ENCODE measurements around the gene DDX60. TPM values are rescaled to one million over a fixed set of nuclear protein-coding genes. Genes with fewer than 3 reads are reported as not detected.
"Not testable (repeated sequence)": the region's sequence is repeated elsewhere in the genome, so short reads cannot be mapped to it uniquely, and the experiment has no call there.

DDX60 gene
- total and polyA plus RNA-seq, 10 of the 15 experiments (the other 5 are each of a cell fraction or from before 2014, with no cell fraction given), result 2.7 to 28.4 (median 6.3) TPM

DNA sequence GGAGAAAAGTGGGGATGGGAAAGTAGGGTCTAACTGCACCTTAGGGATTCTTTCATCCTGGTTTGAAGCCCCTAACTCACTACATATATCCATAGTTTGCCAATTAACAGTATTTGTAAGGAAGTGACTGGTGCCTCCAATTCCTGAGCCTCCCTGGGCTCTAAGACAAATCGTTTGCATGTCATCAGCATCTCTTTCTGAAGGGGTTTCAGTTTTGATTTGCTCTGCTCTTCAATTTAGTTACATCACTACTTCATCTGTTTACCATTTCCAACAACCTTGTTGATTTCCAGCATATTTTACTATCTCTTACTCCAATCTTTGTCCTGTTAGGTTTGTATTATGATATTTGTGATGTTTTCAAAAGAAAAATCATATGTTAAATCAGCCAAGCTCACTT, 15.5 kb upstream of the DDX60 start:
- no peak overlapping the region for H3K9ac ChIP-seq (ENCODE audit: control insufficient read depth, insufficient read depth, low read length)
- H3K4me2 ChIP-seq (ENCODE audit: control insufficient read depth, insufficient read depth), result no peak overlapping the region
- POLR2A ChIA-PET, result no interaction called here
- 21% methylated on average over 1 of the region's 1 CpG for WGBS (ENCODE audit: insufficient coverage, insufficient replicate concordance, low lambda C conversion rate, missing lambda C conversion rate)
- CTCF ChIA-PET, result no interaction called here
- H3K4me1 ChIP-seq (ENCODE audit: control insufficient read depth, insufficient read depth, low read length), result no peaks in the 10 kb centered on the region
- ATAC-seq, result no peak
- intact Hi-C loops (cut with micrococcal nuclease; ENCODE audit: unreplicated experiment), result no loop called here
- SMC1A ChIA-PET (ENCODE audit: uncharacterized antibody, unreplicated experiment), result no interaction called here
- no peaks in the 10 kb centered on the region for H4K20me1 ChIP-seq (ENCODE audit: control insufficient read depth, insufficient read depth)
- BruUV-seq (replicated peaks), result no TSS peak
- H3K36me3 ChIP-seq (ENCODE audit: control insufficient read depth in 2 of 2, insufficient read depth in 2 of 2, low read length in 1 of 2), result no peaks in the 10 kb centered on the region
- RAD21 ChIA-PET (ENCODE audit: unreplicated experiment), result no interaction called here
- no peak overlapping the region for H3K4me3 ChIP-seq
- H3K27ac ChIP-seq (ENCODE audit: control insufficient read depth, insufficient read depth), result no peak overlapping the region
- TF ChIP-seq, protein P1, sequence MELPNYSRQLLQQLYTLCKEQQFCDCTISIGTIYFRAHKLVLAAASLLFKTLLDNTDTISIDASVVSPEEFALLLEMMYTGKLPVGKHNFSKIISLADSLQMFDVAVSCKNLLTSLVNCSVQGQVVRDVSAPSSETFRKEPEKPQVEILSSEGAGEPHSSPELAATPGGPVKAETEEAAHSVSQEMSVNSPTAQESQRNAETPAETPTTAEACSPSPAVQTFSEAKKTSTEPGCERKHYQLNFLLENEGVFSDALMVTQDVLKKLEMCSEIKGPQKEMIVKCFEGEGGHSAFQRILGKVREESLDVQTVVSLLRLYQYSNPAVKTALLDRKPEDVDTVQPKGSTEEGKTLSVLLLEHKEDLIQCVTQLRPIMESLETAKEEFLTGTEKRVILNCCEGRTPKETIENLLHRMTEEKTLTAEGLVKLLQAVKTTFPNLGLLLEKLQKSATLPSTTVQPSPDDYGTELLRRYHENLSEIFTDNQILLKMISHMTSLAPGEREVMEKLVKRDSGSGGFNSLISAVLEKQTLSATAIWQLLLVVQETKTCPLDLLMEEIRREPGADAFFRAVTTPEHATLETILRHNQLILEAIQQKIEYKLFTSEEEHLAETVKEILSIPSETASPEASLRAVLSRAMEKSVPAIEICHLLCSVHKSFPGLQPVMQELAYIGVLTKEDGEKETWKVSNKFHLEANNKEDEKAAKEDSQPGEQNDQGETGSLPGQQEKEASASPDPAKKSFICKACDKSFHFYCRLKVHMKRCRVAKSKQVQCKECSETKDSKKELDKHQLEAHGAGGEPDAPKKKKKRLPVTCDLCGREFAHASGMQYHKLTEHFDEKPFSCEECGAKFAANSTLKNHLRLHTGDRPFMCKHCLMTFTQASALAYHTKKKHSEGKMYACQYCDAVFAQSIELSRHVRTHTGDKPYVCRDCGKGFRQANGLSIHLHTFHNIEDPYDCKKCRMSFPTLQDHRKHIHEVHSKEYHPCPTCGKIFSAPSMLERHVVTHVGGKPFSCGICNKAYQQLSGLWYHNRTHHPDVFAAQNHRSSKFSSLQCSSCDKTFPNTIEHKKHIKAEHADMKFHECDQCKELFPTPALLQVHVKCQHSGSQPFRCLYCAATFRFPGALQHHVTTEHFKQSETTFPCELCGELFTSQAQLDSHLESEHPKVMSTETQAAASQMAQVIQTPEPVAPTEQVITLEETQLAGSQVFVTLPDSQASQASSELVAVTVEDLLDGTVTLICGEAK (IDR thresholded peaks at IDR 0.05; ENCODE audit: borderline replicate concordance), result no peak
- TF ChIP-seq, protein P2, sequence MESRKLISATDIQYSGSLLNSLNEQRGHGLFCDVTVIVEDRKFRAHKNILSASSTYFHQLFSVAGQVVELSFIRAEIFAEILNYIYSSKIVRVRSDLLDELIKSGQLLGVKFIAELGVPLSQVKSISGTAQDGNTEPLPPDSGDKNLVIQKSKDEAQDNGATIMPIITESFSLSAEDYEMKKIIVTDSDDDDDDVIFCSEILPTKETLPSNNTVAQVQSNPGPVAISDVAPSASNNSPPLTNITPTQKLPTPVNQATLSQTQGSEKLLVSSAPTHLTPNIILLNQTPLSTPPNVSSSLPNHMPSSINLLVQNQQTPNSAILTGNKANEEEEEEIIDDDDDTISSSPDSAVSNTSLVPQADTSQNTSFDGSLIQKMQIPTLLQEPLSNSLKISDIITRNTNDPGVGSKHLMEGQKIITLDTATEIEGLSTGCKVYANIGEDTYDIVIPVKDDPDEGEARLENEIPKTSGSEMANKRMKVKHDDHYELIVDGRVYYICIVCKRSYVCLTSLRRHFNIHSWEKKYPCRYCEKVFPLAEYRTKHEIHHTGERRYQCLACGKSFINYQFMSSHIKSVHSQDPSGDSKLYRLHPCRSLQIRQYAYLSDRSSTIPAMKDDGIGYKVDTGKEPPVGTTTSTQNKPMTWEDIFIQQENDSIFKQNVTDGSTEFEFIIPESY (IDR thresholded peaks at IDR 0.05), result no peak
- TF ChIP-seq SRF (IDR thresholded peaks at IDR 0.05; ENCODE audit: low read depth in 2 of 2, low read length in 2 of 2) (no peak), PAX8 (IDR thresholded peaks at IDR 0.05) (no peak), NRF1 (conservative IDR thresholded peaks at IDR 0.05; ENCODE audit: low read depth, low read length) (no peak)
- TF ChIP-seq, protein P3, sequence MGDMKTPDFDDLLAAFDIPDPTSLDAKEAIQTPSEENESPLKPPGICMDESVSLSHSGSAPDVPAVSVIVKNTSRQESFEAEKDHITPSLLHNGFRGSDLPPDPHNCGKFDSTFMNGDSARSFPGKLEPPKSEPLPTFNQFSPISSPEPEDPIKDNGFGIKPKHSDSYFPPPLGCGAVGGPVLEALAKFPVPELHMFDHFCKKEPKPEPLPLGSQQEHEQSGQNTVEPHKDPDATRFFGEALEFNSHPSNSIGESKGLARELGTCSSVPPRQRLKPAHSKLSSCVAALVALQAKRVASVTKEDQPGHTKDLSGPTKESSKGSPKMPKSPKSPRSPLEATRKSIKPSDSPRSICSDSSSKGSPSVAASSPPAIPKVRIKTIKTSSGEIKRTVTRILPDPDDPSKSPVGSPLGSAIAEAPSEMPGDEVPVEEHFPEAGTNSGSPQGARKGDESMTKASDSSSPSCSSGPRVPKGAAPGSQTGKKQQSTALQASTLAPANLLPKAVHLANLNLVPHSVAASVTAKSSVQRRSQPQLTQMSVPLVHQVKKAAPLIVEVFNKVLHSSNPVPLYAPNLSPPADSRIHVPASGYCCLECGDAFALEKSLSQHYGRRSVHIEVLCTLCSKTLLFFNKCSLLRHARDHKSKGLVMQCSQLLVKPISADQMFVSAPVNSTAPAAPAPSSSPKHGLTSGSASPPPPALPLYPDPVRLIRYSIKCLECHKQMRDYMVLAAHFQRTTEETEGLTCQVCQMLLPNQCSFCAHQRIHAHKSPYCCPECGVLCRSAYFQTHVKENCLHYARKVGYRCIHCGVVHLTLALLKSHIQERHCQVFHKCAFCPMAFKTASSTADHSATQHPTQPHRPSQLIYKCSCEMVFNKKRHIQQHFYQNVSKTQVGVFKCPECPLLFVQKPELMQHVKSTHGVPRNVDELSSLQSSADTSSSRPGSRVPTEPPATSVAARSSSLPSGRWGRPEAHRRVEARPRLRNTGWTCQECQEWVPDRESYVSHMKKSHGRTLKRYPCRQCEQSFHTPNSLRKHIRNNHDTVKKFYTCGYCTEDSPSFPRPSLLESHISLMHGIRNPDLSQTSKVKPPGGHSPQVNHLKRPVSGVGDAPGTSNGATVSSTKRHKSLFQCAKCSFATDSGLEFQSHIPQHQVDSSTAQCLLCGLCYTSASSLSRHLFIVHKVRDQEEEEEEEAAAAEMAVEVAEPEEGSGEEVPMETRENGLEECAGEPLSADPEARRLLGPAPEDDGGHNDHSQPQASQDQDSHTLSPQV (IDR thresholded peaks at IDR 0.05), result no peak
- FAIRE-seq, result no peak
- no peak for DNase-seq (ENCODE audit: low read depth, low spot score)
- H3K27me3 ChIP-seq (replicated peaks in 1 of 2; ENCODE audit: control insufficient read depth in 2 of 2, insufficient read depth in 2 of 2, low read length in 1 of 2), result no peaks in the 10 kb centered on the region
- H3K79me2 ChIP-seq (ENCODE audit: control insufficient read depth, insufficient read depth, low read length), result no peaks in the 10 kb centered on the region
- no peak overlapping the region for H2AFZ ChIP-seq (ENCODE audit: control insufficient read depth, low read depth, low read length)
- H3K9me3 ChIP-seq (replicated peaks; ENCODE audit: control insufficient read depth, insufficient read depth, low read length), result no peaks in the 10 kb centered on the region
- in situ Hi-C loops (cut with MboI), result no loop called here

DNA sequence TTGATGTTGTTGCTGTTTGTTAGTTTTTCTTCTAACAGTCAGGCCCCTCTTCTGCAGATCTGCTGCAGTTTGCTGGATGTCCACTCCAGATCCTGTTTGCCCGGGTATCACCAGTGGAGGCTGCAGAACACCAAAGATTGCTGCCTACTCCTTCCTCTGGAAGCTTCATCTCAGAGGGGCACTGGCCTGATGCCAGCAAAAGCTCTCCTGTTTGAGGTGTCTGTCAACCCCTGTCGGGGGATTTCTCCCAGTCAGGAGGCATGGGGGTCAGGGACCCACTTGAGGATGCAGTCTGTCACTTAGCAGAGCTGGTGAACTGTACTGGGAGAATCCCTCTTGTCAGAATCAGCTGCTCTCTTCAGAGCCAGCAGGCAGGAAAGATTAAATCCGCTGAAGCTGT, 12.0 kb upstream of the DDX60 start:
- not testable (repeated sequence) for ATAC-seq

More for the DNA sequence above, 12.0 kb upstream of the DDX60 start:
- CTCF ChIA-PET; H3K4me1 ChIP-seq (ENCODE audit: control insufficient read depth, insufficient read depth, low read length); DNase-seq (ENCODE audit: low read depth, low spot score); H3K9ac ChIP-seq (ENCODE audit: control insufficient read depth, insufficient read depth, low read length); in situ Hi-C loops (cut with MboI); H3K27me3 ChIP-seq (replicated peaks in 1 of 2; ENCODE audit: control insufficient read depth in 2 of 2, insufficient read depth in 2 of 2, low read length in 1 of 2); FAIRE-seq; intact Hi-C loops (cut with micrococcal nuclease; ENCODE audit: unreplicated experiment); POLR2A ChIA-PET; H3K9me3 ChIP-seq (replicated peaks; ENCODE audit: control insufficient read depth, insufficient read depth, low read length); H3K79me2 ChIP-seq (ENCODE audit: control insufficient read depth, insufficient read depth, low read length); SMC1A ChIA-PET (ENCODE audit: uncharacterized antibody, unreplicated experiment); H3K4me2 ChIP-seq (ENCODE audit: control insufficient read depth, insufficient read depth); H3K4me3 ChIP-seq; H2AFZ ChIP-seq (ENCODE audit: control insufficient read depth, low read depth, low read length); H3K36me3 ChIP-seq (ENCODE audit: control insufficient read depth in 2 of 2, insufficient read depth in 2 of 2, low read length in 1 of 2); RAD21 ChIA-PET (ENCODE audit: unreplicated experiment); BruUV-seq (replicated peaks); H4K20me1 ChIP-seq (ENCODE audit: control insufficient read depth, insufficient read depth); H3K27ac ChIP-seq (ENCODE audit: control insufficient read depth, insufficient read depth): not testable (repeated sequence)
- 3% methylated on average over 3 of the region's 3 CpGs for WGBS (ENCODE audit: insufficient coverage, insufficient replicate concordance, low lambda C conversion rate, missing lambda C conversion rate)
